ENCODE data around the gene KRTAP12-3. TPM values are rescaled to one million over a fixed set of nuclear protein-coding genes. Genes with fewer than 3 reads are reported as not detected.

KRTAP12-3 gene
- polyA plus RNA-seq, 2 of the 4 experiments (the other 2 are of a cell fraction): not detected

DNA sequence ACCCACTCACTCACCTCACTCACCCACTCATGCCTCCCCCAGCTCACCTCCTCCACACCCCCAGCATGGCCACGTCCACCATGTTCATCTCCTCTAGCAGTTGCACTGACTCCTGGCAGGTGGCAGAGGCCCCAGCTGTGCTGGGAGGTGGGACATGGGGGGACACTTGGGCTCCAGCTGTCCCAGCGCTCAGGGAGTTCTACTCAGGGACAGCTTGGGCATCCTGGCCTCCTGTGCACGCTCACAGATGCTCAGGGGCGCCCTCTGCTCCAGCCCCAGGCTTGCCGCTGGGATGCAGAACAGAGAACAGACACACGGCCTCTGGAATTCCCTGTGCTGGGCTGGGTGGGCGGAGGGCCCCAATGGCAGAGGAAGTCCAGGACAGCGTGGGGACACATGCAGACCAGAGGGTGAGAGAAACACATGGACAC lies 40.6 kb upstream of the KRTAP12-3 start:
- no peaks in the 10 kb centered on the region for H3K4me1 ChIP-seq
- ChIA-PET POLR2A (no interaction called here), CTCF (no interaction called here)
- H3K27ac ChIP-seq: no peak overlapping the region
- no peak for DNase-seq (ENCODE audit: low read depth in 1 of 2, low spot score in 1 of 2)
- no peak overlapping the region for H3K4me3 ChIP-seq
- 0% methylated on average over 2 of the region's 8 CpGs for WGBS (ENCODE audit: missing lambda C conversion rate)
- no peak for ATAC-seq
- H3K9me3 ChIP-seq: no peaks in the 10 kb centered on the region
- TF ChIP-seq HDAC2 (IDR thresholded peaks at IDR 0.05) (no peak), POLR2AphosphoS2 (conservative IDR thresholded peaks at IDR 0.05; ENCODE audit: low read length) (no peak), EP300 (IDR thresholded peaks at IDR 0.05) (no peak), ZSCAN20 (CRISPR knock-in tag; IDR thresholded peaks at IDR 0.05) (no peak), GATA3 (IDR thresholded peaks at IDR 0.05; ENCODE audit: borderline replicate concordance) (no peak), ZFP36 (IDR thresholded peaks at IDR 0.05; ENCODE audit: borderline replicate concordance, partially characterized antibody) (no peak)
- TF ChIP-seq, protein P1, sequence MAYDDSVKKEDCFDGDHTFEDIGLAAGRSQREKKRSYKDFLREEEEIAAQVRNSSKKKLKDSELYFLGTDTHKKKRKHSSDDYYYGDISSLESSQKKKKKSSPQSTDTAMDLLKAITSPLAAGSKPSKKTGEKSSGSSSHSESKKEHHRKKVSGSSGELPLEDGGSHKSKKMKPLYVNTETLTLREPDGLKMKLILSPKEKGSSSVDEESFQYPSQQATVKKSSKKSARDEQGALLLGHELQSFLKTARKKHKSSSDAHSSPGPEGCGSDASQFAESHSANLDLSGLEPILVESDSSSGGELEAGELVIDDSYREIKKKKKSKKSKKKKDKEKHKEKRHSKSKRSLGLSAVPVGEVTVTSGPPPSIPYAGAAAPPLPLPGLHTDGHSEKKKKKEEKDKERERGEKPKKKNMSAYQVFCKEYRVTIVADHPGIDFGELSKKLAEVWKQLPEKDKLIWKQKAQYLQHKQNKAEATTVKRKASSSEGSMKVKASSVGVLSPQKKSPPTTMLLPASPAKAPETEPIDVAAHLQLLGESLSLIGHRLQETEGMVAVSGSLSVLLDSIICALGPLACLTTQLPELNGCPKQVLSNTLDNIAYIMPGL (CRISPR knock-in tag; IDR thresholded peaks at IDR 0.05; ENCODE audit: borderline replicate concordance): no peak
- no peak for FAIRE-seq
- H3K4me2 ChIP-seq: no peak overlapping the region

DNA sequence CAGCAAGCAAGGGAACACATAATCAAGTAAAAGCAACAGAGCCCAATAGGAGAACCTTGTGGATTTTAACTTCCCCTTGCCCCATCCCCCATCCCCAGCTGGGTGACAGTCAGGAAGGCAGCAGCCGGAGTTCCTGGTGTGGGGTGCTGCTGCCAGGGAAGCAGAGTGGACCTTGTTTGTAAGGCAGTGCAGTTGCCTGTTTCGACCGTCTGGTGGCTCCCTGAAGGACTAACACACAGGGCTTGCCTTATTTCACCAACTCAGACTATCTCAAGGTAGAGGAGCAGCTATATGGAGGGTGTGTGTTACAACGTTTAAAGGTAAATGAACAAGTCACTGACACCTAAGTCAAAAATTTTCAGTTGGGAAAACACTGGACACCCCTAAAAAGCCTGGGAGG lies 39.2 kb upstream of the KRTAP12-3 start:
- 0 out of 6 replicates have a peak, but pooled peaks of 1 of the 2 experiments have one; percentile 34 for ATAC-seq
- DNase-seq (ENCODE audit: low read depth in 1 of 2, low spot score in 1 of 2): peak in 1 of 2 experiments; percentile 14

DNA sequence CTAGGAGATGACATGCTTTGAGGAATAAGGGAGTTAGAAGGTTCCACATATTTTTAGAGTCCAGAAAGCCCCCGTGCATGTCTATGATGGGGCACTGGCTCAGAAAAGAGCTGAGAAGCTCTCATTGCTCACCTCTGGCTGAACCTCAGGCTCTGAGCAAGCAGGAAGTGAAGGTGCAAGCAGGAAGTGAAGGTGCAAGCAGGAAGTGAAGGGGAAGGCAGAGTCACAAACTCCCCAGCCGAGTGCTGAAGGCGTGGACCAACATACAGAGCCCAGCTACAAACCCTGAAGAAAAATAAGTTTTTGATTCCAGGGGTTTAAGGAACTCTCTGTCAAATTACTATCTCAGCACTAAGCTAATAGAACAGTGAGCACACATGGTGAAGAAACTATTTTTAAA lies 38.8 kb upstream of the KRTAP12-3 start:
- Histone ChIP-seq H3K9me3 (peaks cover 11% of the 10 kb centered on the region; the same call in 1 of the 3 replicates), H3K27ac (no peak overlapping the region), H3K4me3 (no peak overlapping the region), H3K4me1 (no peaks in the 10 kb centered on the region), H3K4me2 (no peak overlapping the region)
- DNase-seq (ENCODE audit: low read depth in 1 of 2, low spot score in 1 of 2) (no peak), FAIRE-seq (no peak), ATAC-seq (no peak)
- WGBS (ENCODE audit: missing lambda C conversion rate): 29% methylated on average over 3 of the region's 3 CpGs
- TF ChIP-seq, protein P2, sequence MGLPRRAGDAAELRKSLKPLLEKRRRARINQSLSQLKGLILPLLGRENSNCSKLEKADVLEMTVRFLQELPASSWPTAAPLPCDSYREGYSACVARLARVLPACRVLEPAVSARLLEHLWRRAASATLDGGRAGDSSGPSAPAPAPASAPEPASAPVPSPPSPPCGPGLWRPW (IDR thresholded peaks at IDR 0.05): no peak
- TF ChIP-seq ESRRA (IDR thresholded peaks at IDR 0.05; ENCODE audit: borderline replicate concordance, low read length) (no peak), PBX3 (IDR thresholded peaks at IDR 0.05) (no peak), POLR2AphosphoS2 (conservative IDR thresholded peaks at IDR 0.05; ENCODE audit: low read length) (no peak), EHMT2 (IDR thresholded peaks at IDR 0.05; ENCODE audit: low read depth) (no peak), KDM5A (IDR thresholded peaks at IDR 0.05) (no peak), MAX (IDR thresholded peaks at IDR 0.05) (no peak), JUNB (IDR thresholded peaks at IDR 0.05) (no peak), RAD21 (conservative IDR thresholded peaks at IDR 0.05 in 1 of 2, IDR thresholded peaks at IDR 0.05 in 1 of 2) (no peak), CBX8 (IDR thresholded peaks at IDR 0.05) (no peak), NR3C1 (IDR thresholded peaks at IDR 0.05) (no peak), MAZ (IDR thresholded peaks at IDR 0.05; ENCODE audit: borderline replicate concordance, low read depth, low read length) (no peak)
- CTCF ChIA-PET: interaction anchor here (0.6 kb wide), 1 partner anchor 1285 kb away, joined by 3 read pairs; no protein-coding TSS in a partner anchor
- POLR2A ChIA-PET: no interaction called here

More for the DNA sequence above, 39.2 kb upstream of the KRTAP12-3 start:
- H3K27ac ChIP-seq: no peak overlapping the region
- ChIA-PET CTCF (interaction anchor here (0.6 kb wide), 1 partner anchor 1286 kb away, joined by 3 read pairs; no protein-coding TSS in a partner anchor), POLR2A (no interaction called here)
- peaks cover 10% of the 10 kb centered on the region; the same call in 1 of the 3 replicates for H3K9me3 ChIP-seq
- WGBS (ENCODE audit: missing lambda C conversion rate): 18% methylated on average over 4 of the region's 4 CpGs
- no peak overlapping the region for H3K4me3 ChIP-seq
- H3K4me1 ChIP-seq: no peaks in the 10 kb centered on the region
- no peak for TF ChIP-seq MYC (IDR thresholded peaks at IDR 0.05; ENCODE audit: borderline replicate concordance, low read length)
- no peak for TF ChIP-seq HOXA7 (CRISPR knock-in tag; IDR thresholded peaks at IDR 0.05)
- no peak for TF ChIP-seq EP300 (IDR thresholded peaks at IDR 0.05)
- TF ChIP-seq, protein P2 (IDR thresholded peaks at IDR 0.05): no peak
- TF ChIP-seq HOXB13 (CRISPR knock-in tag; IDR thresholded peaks at IDR 0.05; ENCODE audit: low read depth): no peak
- TF ChIP-seq EHF (CRISPR knock-in tag; IDR thresholded peaks at IDR 0.05): no peak
- no peak for TF ChIP-seq BCL3 (IDR thresholded peaks at IDR 0.05)
- H3K4me2 ChIP-seq: no peak overlapping the region
- FAIRE-seq: no peak

Measured in A549 (cell line).